Suppressor macrophage treated with lipopolysaccharide for 4 hours (primary cell): ENCODE data around the gene CDK1.
"Not testable (repeated sequence)": the region's sequence is repeated elsewhere in the genome, so short reads cannot be mapped to it uniquely, and the experiment has no call there.

Source experiments
- DNase-seq: peaks from one replicate; pipeline ENCODE4 v3.0.0-alpha.2; 2020

CDK1 gene

GRCh38 chr10:60818134-60818770, 40.0 kb downstream of the CDK1 start:
- no peak for DNase-seq

- no peak for DNase-seq
These were observed 41.0 kb downstream of the CDK1 start for GRCh38 chr10:60819271-60819670.

GRCh38 chr10:60820093-60820754, 41.9 kb downstream of the CDK1 start:
- no peak for DNase-seq

- no peak for DNase-seq
These were observed 43.4 kb downstream of the CDK1 start for GRCh38 chr10:60821656-60822055.

GRCh38 chr10:60822809-60823208, 44.5 kb downstream of the CDK1 start:
- DNase-seq: no peak

- no peak for DNase-seq
These were observed 45.0 kb downstream of the CDK1 start for GRCh38 chr10:60823324-60823723.

- no peak for DNase-seq
These were observed 47.2 kb downstream of the CDK1 start for GRCh38 chr10:60825520-60825919.

GRCh38 chr10:60827791-60828488, 49.7 kb downstream of the CDK1 start:
- DNase-seq: peak; percentile 30

GRCh38 chr10:60828489-60828852, 50.2 kb downstream of the CDK1 start:
- DNase-seq: no peak

- DNase-seq: not testable (repeated sequence)
These were observed 53.9 kb downstream of the CDK1 start for GRCh38 chr10:60832136-60832535.

- DNase-seq: no peak
These were observed 56.1 kb downstream of the CDK1 start for GRCh38 chr10:60834401-60834800.

- no peak for DNase-seq
These were observed 56.8 kb downstream of the CDK1 start for GRCh38 chr10:60835049-60835448.

GRCh38 chr10:60841227-60841626, 62.9 kb downstream of the CDK1 start:
- not testable (repeated sequence) for DNase-seq

GRCh38 chr10:60842694-60843093, 64.4 kb downstream of the CDK1 start:
- no peak for DNase-seq
